HL-60/S4 treated with retinoic acid at 250 ng/mL for 4 days and 3 days (cell line): Measurements from ENCODE around the gene ATOH8.

ENCODE experiments used
- in situ Hi-C: fragments of 300-500 bp; cut with MboI; formaldehyde crosslinking; loops from 2 replicates; pipeline ENCODE4 v1.7.0; 2022; ENCODE audit warnings: low sequenced_read_pairs

Gene ATOH8

GRCh38 chr2:85735691-85736090, 18.1 kb upstream of the ATOH8 start:
- in situ Hi-C loops = loop anchor here (10.0 kb wide), 1 partner anchor 59 kb away; no protein-coding TSS in a partner anchor

- in situ Hi-C loops = loop anchor here (10.0 kb wide), 1 partner anchor 58 kb away; no protein-coding TSS in a partner anchor
Observed at GRCh38 chr2:85736456-85737355, 17.1 kb upstream of the ATOH8 start.

- in situ Hi-C loops = loop anchor here (10.0 kb wide), 1 partner anchor 57 kb away; no protein-coding TSS in a partner anchor
Observed at GRCh38 chr2:85737481-85737880, 16.3 kb upstream of the ATOH8 start.

GRCh38 chr2:85737961-85738360, 15.8 kb upstream of the ATOH8 start:
- in situ Hi-C loops = loop anchor here (10.0 kb wide), 1 partner anchor 57 kb away; no protein-coding TSS in a partner anchor

GRCh38 chr2:85740193-85740592, 13.6 kb upstream of the ATOH8 start:
- in situ Hi-C loops = loop anchor here (5.0 kb wide), 1 partner anchor 72 kb away; no protein-coding TSS in a partner anchor

- in situ Hi-C loops = loop anchor here (5.0 kb wide), 1 partner anchor 71 kb away; no protein-coding TSS in a partner anchor
Observed at GRCh38 chr2:85741211-85741832, 12.5 kb upstream of the ATOH8 start.

GRCh38 chr2:85741833-85742455, 11.8 kb upstream of the ATOH8 start:
- in situ Hi-C loops = loop anchor here (5.0 kb wide), 1 partner anchor 70 kb away; no protein-coding TSS in a partner anchor

- in situ Hi-C loops = loop anchor here (5.0 kb wide), 1 partner anchor 69 kb away; no protein-coding TSS in a partner anchor
Observed at GRCh38 chr2:85743304-85743978, 10.3 kb upstream of the ATOH8 start.

GRCh38 chr2:85744055-85744454, 9.7 kb upstream of the ATOH8 start:
- in situ Hi-C loops = loop anchor here (5.0 kb wide), 1 partner anchor 68 kb away; no protein-coding TSS in a partner anchor

- in situ Hi-C loops = loop anchor here (5.0 kb wide), 1 partner anchor 67 kb away; no protein-coding TSS in a partner anchor
Observed at GRCh38 chr2:85744741-85745601, 8.8 kb upstream of the ATOH8 start.

- in situ Hi-C loops = no loop called here
Observed at GRCh38 chr2:85745619-85746018, 8.2 kb upstream of the ATOH8 start.

GRCh38 chr2:85746321-85747004, 7.3 kb upstream of the ATOH8 start:
- in situ Hi-C loops = no loop called here

- in situ Hi-C loops = no loop called here
Observed at GRCh38 chr2:85747441-85747840, 6.3 kb upstream of the ATOH8 start.

- in situ Hi-C loops = no loop called here
Observed at GRCh38 chr2:85748039-85748734, 5.6 kb upstream of the ATOH8 start.

- in situ Hi-C loops = no loop called here
Observed at GRCh38 chr2:85748985-85749875, 4.6 kb upstream of the ATOH8 start.

- in situ Hi-C loops = no loop called here
Observed at GRCh38 chr2:85750587-85751575, 2.9 kb upstream of the ATOH8 start.
